ENCODE data around the gene STK26.

DNA sequence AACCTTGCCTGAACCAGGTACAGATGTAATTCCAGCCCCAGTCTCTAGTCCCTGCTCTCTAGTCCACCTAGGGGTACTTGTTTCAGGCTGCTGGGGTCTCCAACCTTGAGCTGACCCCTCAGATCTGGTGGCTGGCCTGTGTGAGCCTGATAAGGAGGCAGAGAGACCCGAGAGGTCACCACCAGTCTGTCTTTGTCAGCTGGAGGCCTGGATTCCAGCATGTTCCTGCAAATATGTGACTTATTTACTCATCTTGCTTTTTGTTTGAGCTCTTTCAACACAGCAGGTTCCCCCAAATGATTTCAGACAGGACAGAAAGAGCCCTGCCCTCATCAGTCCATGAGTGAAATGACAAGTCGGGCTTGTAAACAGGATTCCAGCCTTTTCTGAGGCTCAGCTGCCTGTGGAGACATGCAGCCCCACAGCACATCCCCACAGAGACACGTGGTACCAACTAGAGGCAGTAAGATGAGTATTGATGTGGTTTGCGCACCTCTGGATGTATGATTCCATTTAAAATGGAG, 37.5 kb upstream of the STK26 start:
- TF ChIP-seq, protein P1, sequence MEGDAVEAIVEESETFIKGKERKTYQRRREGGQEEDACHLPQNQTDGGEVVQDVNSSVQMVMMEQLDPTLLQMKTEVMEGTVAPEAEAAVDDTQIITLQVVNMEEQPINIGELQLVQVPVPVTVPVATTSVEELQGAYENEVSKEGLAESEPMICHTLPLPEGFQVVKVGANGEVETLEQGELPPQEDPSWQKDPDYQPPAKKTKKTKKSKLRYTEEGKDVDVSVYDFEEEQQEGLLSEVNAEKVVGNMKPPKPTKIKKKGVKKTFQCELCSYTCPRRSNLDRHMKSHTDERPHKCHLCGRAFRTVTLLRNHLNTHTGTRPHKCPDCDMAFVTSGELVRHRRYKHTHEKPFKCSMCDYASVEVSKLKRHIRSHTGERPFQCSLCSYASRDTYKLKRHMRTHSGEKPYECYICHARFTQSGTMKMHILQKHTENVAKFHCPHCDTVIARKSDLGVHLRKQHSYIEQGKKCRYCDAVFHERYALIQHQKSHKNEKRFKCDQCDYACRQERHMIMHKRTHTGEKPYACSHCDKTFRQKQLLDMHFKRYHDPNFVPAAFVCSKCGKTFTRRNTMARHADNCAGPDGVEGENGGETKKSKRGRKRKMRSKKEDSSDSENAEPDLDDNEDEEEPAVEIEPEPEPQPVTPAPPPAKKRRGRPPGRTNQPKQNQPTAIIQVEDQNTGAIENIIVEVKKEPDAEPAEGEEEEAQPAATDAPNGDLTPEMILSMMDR (IDR thresholded peaks at IDR 0.05): no peak
- TF ChIP-seq POLR2A (IDR thresholded peaks at IDR 0.05; ENCODE audit: low read depth): no peak

Data from esophagus muscularis mucosa (tissue), 3 donors.